Vagina (tissue), 2 donors: ENCODE measurements around the gene EWSR1. TPM values are rescaled to one million over a fixed set of nuclear protein-coding genes. Genes with fewer than 3 reads are reported as not detected.

Source experiments
- DNase-seq, 2 donors: peaks; one replicate each; pipeline ENCODE4 v3.0.0-alpha.2; 2017; ENCODE audit errors: extremely low spot score in 2 of 2
- H3K27ac ChIP-seq: fragments of 200-600 bp; sonication (generic); one replicate; pipeline ENCODE4 v1.5.1; 2019
- H3K27me3 ChIP-seq: fragments of 200-600 bp; sonication (generic); one replicate; pipeline ENCODE4 v1.5.1; 2019
- H3K36me3 ChIP-seq, 2 donors: fragments of 200-600 bp; sonication (generic); one replicate each; pipeline ENCODE4 v1.5.1; 2017 to 2019
- H3K4me1 ChIP-seq: fragments of 200-600 bp; sonication (generic); one replicate; pipeline ENCODE4 v1.5.1; 2019
- H3K4me3 ChIP-seq, 2 donors: fragments of 200-600 bp; sonication (generic); 1 replicate in 1 of 2; 2 replicates in 1 of 2; pipeline ENCODE4 v1.5.1; 2016 to 2019
- H3K9me3 ChIP-seq: fragments of 200-600 bp; sonication (generic); one replicate; pipeline ENCODE4 v1.5.1; 2019
- CTCF ChIP-seq, 3 experiments: fragments of 450-650 bp in 2 of 3; fragments of 200-600 bp in 1 of 3; sonication (generic) in 1 of 3; IDR thresholded peaks; one replicate each; pipeline ENCODE4 v1.5.1; 2017 to 2019; ENCODE audit warnings: antibody characterized with exemption in 3 of 3, mild to moderate bottlenecking in 2 of 3, moderate library complexity in 2 of 3
- POLR2A ChIP-seq, 2 donors: fragments of 450-650 bp; IDR thresholded peaks; one replicate each; pipeline ENCODE4 v1.6.1; 2017; ENCODE audit warnings: antibody characterized with exemption in 2 of 2, mild to moderate bottlenecking in 2 of 2, moderate library complexity in 2 of 2
- POLR2AphosphoS5 ChIP-seq, 2 donors: sonication (generic); formaldehyde crosslinking; IDR thresholded peaks; one replicate each; pipeline ENCODE4 v1.9.0; 2017; ENCODE audit warnings: antibody characterized with exemption in 2 of 2, mild to moderate bottlenecking in 2 of 2, low read depth in 1 of 2; ENCODE audit not compliant: insufficient read depth in 1 of 2
- intact Hi-C: fragments of 100-400 bp; cut with DNase I; formaldehyde crosslinking; loops from one replicate; pipeline ENCODE4 v1.15.1; 2023
- total RNA-seq: library from RNA; depleted of rRNA; stranded (reverse); fragments of >200 nt; gene quantifications from one replicate; pipeline ENCODE4 v1.2.3, GENCODE V29; 2016

Gene EWSR1
- total RNA-seq, 1 donor from 2014 or later = 164 TPM

GRCh38 chr22:29254286-29254660 lies 13.8 kb upstream of the EWSR1 start:
- Histone ChIP-seq H3K27me3 (no peaks in the 10 kb centered on the region), H3K36me3 (no peaks in the 10 kb centered on the region), H3K4me3 (no peak overlapping the region), H3K9me3 (no peaks in the 10 kb centered on the region), H3K27ac (no peak overlapping the region), H3K4me1 (no peaks in the 10 kb centered on the region)
- no peak for DNase-seq
- no peak for TF ChIP-seq POLR2A (IDR thresholded peaks at IDR 0.05)
- TF ChIP-seq CTCF (IDR thresholded peaks at IDR 0.05) = no peak
- TF ChIP-seq POLR2AphosphoS5 (IDR thresholded peaks at IDR 0.05; ENCODE audit: insufficient read depth in 1 of 2, low read depth in 1 of 2) = no peak
- intact Hi-C loops = no loop called here

- no peaks in the 10 kb centered on the region for H3K9me3 ChIP-seq
- H3K4me3 ChIP-seq = no peak overlapping the region
- TF ChIP-seq POLR2A (IDR thresholded peaks at IDR 0.05) (no peak), POLR2AphosphoS5 (IDR thresholded peaks at IDR 0.05; ENCODE audit: insufficient read depth in 1 of 2, low read depth in 1 of 2) (no peak), CTCF (IDR thresholded peaks at IDR 0.05) (no peak)
- H3K27me3 ChIP-seq = no peaks in the 10 kb centered on the region
- intact Hi-C loops = no loop called here
- H3K27ac ChIP-seq = no peak overlapping the region
- H3K36me3 ChIP-seq = no peaks in the 10 kb centered on the region
- no peaks in the 10 kb centered on the region for H3K4me1 ChIP-seq
- no peak for DNase-seq
These were observed 12.9 kb upstream of the EWSR1 start for GRCh38 chr22:29255064-29255621.

GRCh38 chr22:29256606-29257325 lies 11.3 kb upstream of the EWSR1 start:
- no peak for TF ChIP-seq POLR2AphosphoS5 (IDR thresholded peaks at IDR 0.05; ENCODE audit: insufficient read depth in 1 of 2, low read depth in 1 of 2)
- no peak for TF ChIP-seq POLR2A (IDR thresholded peaks at IDR 0.05)
- TF ChIP-seq CTCF (IDR thresholded peaks at IDR 0.05) = no peak
- Histone ChIP-seq H3K4me3 (no peak overlapping the region), H3K4me1 (no peaks in the 10 kb centered on the region), H3K27me3 (no peaks in the 10 kb centered on the region), H3K36me3 (no peaks in the 10 kb centered on the region), H3K27ac (no peak overlapping the region), H3K9me3 (no peaks in the 10 kb centered on the region)
- DNase-seq = no peak
- intact Hi-C loops = no loop called here

GRCh38 chr22:29257751-29258181 lies 10.3 kb upstream of the EWSR1 start:
- Histone ChIP-seq H3K4me1 (no peaks in the 10 kb centered on the region), H3K27ac (no peak overlapping the region), H3K4me3 (no peak overlapping the region), H3K27me3 (no peaks in the 10 kb centered on the region), H3K9me3 (no peaks in the 10 kb centered on the region), H3K36me3 (no peaks in the 10 kb centered on the region)
- TF ChIP-seq CTCF (IDR thresholded peaks at IDR 0.05) (no peak), POLR2AphosphoS5 (IDR thresholded peaks at IDR 0.05; ENCODE audit: insufficient read depth in 1 of 2, low read depth in 1 of 2) (no peak), POLR2A (IDR thresholded peaks at IDR 0.05) (no peak)
- intact Hi-C loops = no loop called here
- DNase-seq = no peak
